HCT116 (cell line): ENCODE measurements around the gene ATP2B3. TPM values are rescaled to one million over a fixed set of nuclear protein-coding genes. Genes with fewer than 3 reads are reported as not detected.

ENCODE experiments used
- ATAC-seq: fragments of 200-7000 bp; cut with Tn5 transposase; 2 replicates; pipeline ENCODE4 v1.9.1; 2020; ENCODE audit warnings: mild to moderate bottlenecking, moderate library complexity
- BruUV-seq: library from RNA; stranded (reverse); fragments of 400-500 nt; replicated peaks from 2 replicates; lab custom pipeline; 2021; lab: Mats Ljungman, UMichigan
- CTCF ChIA-PET: fragments of 300-600 bp; sonication (Branson Sonifier 250); formaldehyde crosslinking; loops from one replicate; lab custom pipeline; 2021; ENCODE audit warnings: antibody characterized with exemption; lab: Charles Lee
- POLR2A ChIA-PET: fragments of 300-600, 350-600 bp; sonication (Branson Sonifier 250); formaldehyde crosslinking; loops from one replicate; lab custom pipeline; 2021; ENCODE audit warnings: antibody characterized with exemption; lab: Charles Lee
- RAD21 ChIA-PET, 2 experiments: fragments of 300-600 bp; sonication (Branson Sonifier 250); formaldehyde crosslinking; loops; one replicate each; lab custom pipeline; 2023; ENCODE audit warnings: low total read pairs in 2 of 2; ENCODE audit not compliant: uncharacterized antibody in 2 of 2, unreplicated experiment in 2 of 2, low non-redundant PET in 1 of 2; lab: Charles Lee
- DNase-seq: peaks from one replicate; pipeline ENCODE4 v3.0.0-alpha.2; 2010; ENCODE audit warnings: low read depth, low spot score
- H2AFZ ChIP-seq: fragments of 200-600 bp; shearing (Covaris generic), sonication (generic); 2 replicates; pipeline ENCODE4 v1.6.1; 2017; ENCODE audit warnings: low read depth, mixed run types, mixed read lengths, antibody characterized with exemption, low read length; ENCODE audit not compliant: poor library complexity, severe bottlenecking
- H3K27ac ChIP-seq: 2 replicates; pipeline ENCODE4 v1.5.1; 2012; ENCODE audit warnings: low read depth, low read length
- H3K27me3 ChIP-seq: fragments of 200-600 bp; sonication (generic); 2 replicates; pipeline ENCODE4 v1.6.1; 2016; ENCODE audit warnings: mixed run types, low read length, mixed read lengths; ENCODE audit not compliant: insufficient read depth
- H3K36me3 ChIP-seq, 2 experiments: fragments of 200-500 bp in 1 of 2; fragments of 200-600 bp in 1 of 2; sonication (Bioruptor generic) in 1 of 2; sonication (generic) in 1 of 2; 2 replicates each; pipeline versions ENCODE4 v1.5.1 to v1.6.1; 2014 to 2016; ENCODE audit warnings: low read length in 2 of 2, inconsistent platforms in 1 of 2, mixed read lengths in 1 of 2, mixed run types in 1 of 2; ENCODE audit not compliant: insufficient read depth in 2 of 2, control insufficient read depth in 1 of 2
- H3K4me1 ChIP-seq, 2 experiments: fragments of 200-600 bp in 1 of 2; sonication (generic) in 1 of 2; 2 replicates each; pipeline versions ENCODE4 v1.5.1 to v1.6.1; 2012 to 2017; ENCODE audit warnings: low read length in 2 of 2, inconsistent platforms in 1 of 2, mild to moderate bottlenecking in 1 of 2, mixed read lengths in 1 of 2, mixed run types in 1 of 2, moderate library complexity in 1 of 2; ENCODE audit not compliant: insufficient read depth in 2 of 2, control insufficient read depth in 1 of 2
- H3K4me2 ChIP-seq: fragments of 200-600 bp; sonication (generic); 2 replicates; pipeline ENCODE4 v1.6.1; 2017; ENCODE audit warnings: mixed run types, low read length, mixed read lengths
- H3K4me3 ChIP-seq, 2 experiments: fragments of 200-600 bp in 1 of 2; sonication (generic) in 1 of 2; replicated peaks in 1 of 2; 2 replicates each; pipeline ENCODE4 v1.5.1; 2011 to 2016; ENCODE audit warnings: low read length in 2 of 2, control low read depth in 1 of 2, low read depth in 1 of 2, mild to moderate bottlenecking in 1 of 2, mixed read lengths in 1 of 2, mixed run types in 1 of 2
- H3K79me2 ChIP-seq: fragments of 200-600 bp; sonication (generic); 2 replicates; pipeline ENCODE4 v1.6.1; 2017; ENCODE audit warnings: mild to moderate bottlenecking, mixed run types, low read length, moderate library complexity, mixed read lengths; ENCODE audit not compliant: insufficient read depth
- H3K9ac ChIP-seq: fragments of 200-600 bp; sonication (generic); 2 replicates; pipeline ENCODE4 v1.6.1; 2016; ENCODE audit warnings: low read length, mixed read lengths
- H3K9me2 ChIP-seq: fragments of 200-600 bp; sonication (generic), shearing (Covaris generic); 2 replicates; pipeline ENCODE4 v1.6.1; 2017; ENCODE audit warnings: mixed run types, mild to moderate bottlenecking, moderate library complexity; ENCODE audit not compliant: insufficient read depth
- H3K9me3 ChIP-seq, 2 experiments: fragments of 200-500 bp in 1 of 2; fragments of 200-600 bp in 1 of 2; sonication (Bioruptor generic) in 1 of 2; sonication (generic) in 1 of 2; 2 replicates each; pipeline ENCODE4 v1.6.1; 2014 to 2017; ENCODE audit warnings: low read length in 2 of 2, mixed read lengths in 2 of 2, inconsistent platforms in 1 of 2, low read depth in 1 of 2, mild to moderate bottlenecking in 1 of 2, mixed run types in 1 of 2, moderate library complexity in 1 of 2; ENCODE audit not compliant: control insufficient read depth in 1 of 2, insufficient read depth in 1 of 2
- H4K20me1 ChIP-seq: fragments of 200-600 bp; sonication (generic), shearing (Covaris generic); 2 replicates; pipeline ENCODE4 v1.6.1; 2017; ENCODE audit warnings: mixed run types, mild to moderate bottlenecking, moderate library complexity; ENCODE audit not compliant: insufficient read depth
- CBX3 ChIP-seq: IDR thresholded peaks from 2 replicates; pipeline ENCODE4 v1.6.1; 2012; ENCODE audit warnings: low read depth
- ELF1 ChIP-seq: IDR thresholded peaks from 2 replicates; pipeline ENCODE4 v1.6.1; 2012; ENCODE audit warnings: low read depth, borderline replicate concordance
- POLR2AphosphoS5 ChIP-seq: IDR thresholded peaks from 2 replicates; pipeline ENCODE4 v1.6.1; 2011; ENCODE audit warnings: mild to moderate bottlenecking, low read depth, low read length, moderate library complexity
- SP1 ChIP-seq: IDR thresholded peaks from 2 replicates; pipeline ENCODE4 v1.6.1; 2012; ENCODE audit warnings: low read depth
- TCF7L2 ChIP-seq: IDR thresholded peaks from 2 replicates; pipeline ENCODE4 v1.7.0; 2011; ENCODE audit warnings: borderline replicate concordance, inconsistent platforms; ENCODE audit not compliant: insufficient read depth, insufficient read length; ENCODE audit errors: extremely low read depth
- YY1 ChIP-seq: IDR thresholded peaks from 2 replicates; pipeline ENCODE4 v1.6.1; 2011; ENCODE audit warnings: low read length, low read depth, moderate library complexity, mild to moderate bottlenecking; ENCODE audit not compliant: insufficient replicate concordance; ENCODE audit errors: extremely low read depth
- intact Hi-C: fragments of 100-400 bp; cut with micrococcal nuclease; formaldehyde crosslinking; loops from 2 replicates; pipeline ENCODE4 v1.10.0; 2022
- total RNA-seq: library from RNA; stranded (reverse); gene quantifications from one replicate; pipeline ENCODE4 v1.2.1, GENCODE V29; 2021; ENCODE audit not compliant: unreplicated experiment
- TF ChIP-seq, protein P1 (sequence below): IDR thresholded peaks from 2 replicates; pipeline ENCODE4 v1.6.1; 2012
- TF ChIP-seq, protein P2 (sequence below), 3 experiments: fragments of 200-600 bp in 1 of 3; sonication (generic) in 1 of 3; IDR thresholded peaks in 2 of 3; conservative IDR thresholded peaks in 1 of 3; 2 replicates each; pipeline ENCODE4 v1.5.1; 2012 to 2017; ENCODE audit warnings: low read depth in 2 of 3, low read length in 2 of 3, antibody characterized with exemption in 1 of 3, borderline replicate concordance in 1 of 3, control low read depth in 1 of 3, mild to moderate bottlenecking in 1 of 3, mixed read lengths in 1 of 3, mixed run types in 1 of 3, moderate library complexity in 1 of 3; ENCODE audit not compliant: insufficient read depth in 1 of 3
- TF ChIP-seq, protein P3 (sequence below): IDR thresholded peaks from 2 replicates; pipeline ENCODE4 v1.6.1; 2012
- TF ChIP-seq, protein P4 (sequence below): IDR thresholded peaks from 2 replicates; pipeline ENCODE4 v1.6.1; 2012; ENCODE audit warnings: low read depth

ATP2B3 gene
- total RNA-seq, 1 experiment from 2014 or later: not detected

DNA sequence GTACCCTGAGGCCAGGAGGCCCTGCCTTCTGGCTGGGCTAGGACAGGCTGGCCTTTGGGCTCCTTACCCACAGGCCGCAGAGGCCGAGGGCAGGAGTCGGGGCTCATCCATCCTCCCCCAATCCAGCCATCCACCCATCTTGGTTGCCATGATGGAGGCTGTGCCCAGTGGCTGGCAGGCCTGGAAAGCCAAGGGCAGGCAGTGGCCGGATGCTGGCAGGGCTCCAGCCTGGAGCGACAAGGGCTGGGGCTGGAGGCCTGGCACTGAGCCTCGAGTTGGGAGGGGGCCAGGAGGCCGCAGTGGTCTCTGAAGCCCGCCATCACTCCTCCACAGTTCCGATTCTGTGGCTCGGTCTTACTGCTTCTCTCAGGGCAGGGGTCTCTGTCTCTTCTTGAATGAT, 31.3 kb upstream of the ATP2B3 start:
- BruUV-seq: no TSS peak
- POLR2A ChIA-PET: no interaction called here
- no peaks in the 10 kb centered on the region for H3K9me3 ChIP-seq
- intact Hi-C loops: no loop called here
- no peaks in the 10 kb centered on the region for H3K4me1 ChIP-seq
- H3K9me2 ChIP-seq: no peaks in the 10 kb centered on the region
- H3K9ac ChIP-seq: no peak overlapping the region
- no peak overlapping the region for H3K4me2 ChIP-seq
- no peak for DNase-seq
- H3K79me2 ChIP-seq: no peaks in the 10 kb centered on the region
- no peaks in the 10 kb centered on the region for H3K36me3 ChIP-seq
- no peak for TF ChIP-seq POLR2AphosphoS5
- TF ChIP-seq, protein P1, sequence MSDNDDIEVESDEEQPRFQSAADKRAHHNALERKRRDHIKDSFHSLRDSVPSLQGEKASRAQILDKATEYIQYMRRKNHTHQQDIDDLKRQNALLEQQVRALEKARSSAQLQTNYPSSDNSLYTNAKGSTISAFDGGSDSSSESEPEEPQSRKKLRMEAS: no peak
- TF ChIP-seq, protein P2, sequence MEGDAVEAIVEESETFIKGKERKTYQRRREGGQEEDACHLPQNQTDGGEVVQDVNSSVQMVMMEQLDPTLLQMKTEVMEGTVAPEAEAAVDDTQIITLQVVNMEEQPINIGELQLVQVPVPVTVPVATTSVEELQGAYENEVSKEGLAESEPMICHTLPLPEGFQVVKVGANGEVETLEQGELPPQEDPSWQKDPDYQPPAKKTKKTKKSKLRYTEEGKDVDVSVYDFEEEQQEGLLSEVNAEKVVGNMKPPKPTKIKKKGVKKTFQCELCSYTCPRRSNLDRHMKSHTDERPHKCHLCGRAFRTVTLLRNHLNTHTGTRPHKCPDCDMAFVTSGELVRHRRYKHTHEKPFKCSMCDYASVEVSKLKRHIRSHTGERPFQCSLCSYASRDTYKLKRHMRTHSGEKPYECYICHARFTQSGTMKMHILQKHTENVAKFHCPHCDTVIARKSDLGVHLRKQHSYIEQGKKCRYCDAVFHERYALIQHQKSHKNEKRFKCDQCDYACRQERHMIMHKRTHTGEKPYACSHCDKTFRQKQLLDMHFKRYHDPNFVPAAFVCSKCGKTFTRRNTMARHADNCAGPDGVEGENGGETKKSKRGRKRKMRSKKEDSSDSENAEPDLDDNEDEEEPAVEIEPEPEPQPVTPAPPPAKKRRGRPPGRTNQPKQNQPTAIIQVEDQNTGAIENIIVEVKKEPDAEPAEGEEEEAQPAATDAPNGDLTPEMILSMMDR (IDR thresholded peaks at IDR 0.05 in 2 of 3, conservative IDR thresholded peaks at IDR 0.05 in 1 of 3; ENCODE audit: borderline replicate concordance in 1 of 3, insufficient read depth in 1 of 3, low read depth in 2 of 3, low read length in 2 of 3): no peak
- no peak for TF ChIP-seq SP1
- TF ChIP-seq, protein P3, sequence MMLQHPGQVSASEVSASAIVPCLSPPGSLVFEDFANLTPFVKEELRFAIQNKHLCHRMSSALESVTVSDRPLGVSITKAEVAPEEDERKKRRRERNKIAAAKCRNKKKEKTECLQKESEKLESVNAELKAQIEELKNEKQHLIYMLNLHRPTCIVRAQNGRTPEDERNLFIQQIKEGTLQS: no peak
- TF ChIP-seq YY1: no peak
- no peak for TF ChIP-seq CBX3
- no peak overlapping the region for H3K4me3 ChIP-seq
- no peak overlapping the region for H3K27ac ChIP-seq
- RAD21 ChIA-PET: no interaction called here
- CTCF ChIA-PET: no interaction called here
- no peaks in the 10 kb centered on the region for H3K27me3 ChIP-seq
- H2AFZ ChIP-seq: no peak overlapping the region
- no peak for ATAC-seq
- H4K20me1 ChIP-seq: no peaks in the 10 kb centered on the region

DNA sequence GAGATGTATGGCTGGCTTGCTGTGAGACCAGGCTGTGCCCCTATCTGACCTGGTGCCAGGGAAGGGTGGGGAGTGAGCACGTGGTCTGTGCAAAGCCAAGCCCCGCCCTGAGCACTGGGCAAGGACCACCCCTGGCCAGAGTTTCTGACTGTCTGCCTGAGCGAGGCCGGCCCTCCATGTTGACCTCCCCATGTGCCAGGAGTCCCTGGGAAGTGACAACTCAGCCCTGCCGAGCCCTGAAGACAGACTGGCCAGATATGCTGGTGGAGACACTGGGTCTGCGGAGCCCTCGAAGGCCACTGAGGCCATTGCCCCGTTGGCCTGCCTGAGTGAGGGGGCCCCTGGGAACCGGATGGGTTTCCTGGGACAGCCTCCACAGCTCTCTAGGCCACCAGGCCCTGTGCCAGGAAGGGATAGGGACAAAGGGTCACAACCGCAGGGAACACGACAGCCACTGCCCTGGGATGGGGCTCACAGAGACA, 29.8 kb upstream of the ATP2B3 start:
- Histone ChIP-seq H3K79me2 (no peaks in the 10 kb centered on the region), H3K27me3 (no peaks in the 10 kb centered on the region), H3K4me3 (no peak overlapping the region), H3K4me2 (no peak overlapping the region), H4K20me1 (no peaks in the 10 kb centered on the region), H3K27ac (no peak overlapping the region), H3K9ac (no peak overlapping the region), H3K4me1 (no peaks in the 10 kb centered on the region), H2AFZ (no peak overlapping the region), H3K9me3 (no peaks in the 10 kb centered on the region), H3K9me2 (no peaks in the 10 kb centered on the region), H3K36me3 (no peaks in the 10 kb centered on the region)
- intact Hi-C loops: no loop called here
- BruUV-seq: no TSS peak
- no peak for ATAC-seq
- CTCF ChIA-PET: no interaction called here
- POLR2A ChIA-PET: no interaction called here
- RAD21 ChIA-PET: no interaction called here
- no peak for DNase-seq
- TF ChIP-seq TCF7L2 (no peak), CBX3 (no peak), ELF1 (no peak), SP1 (no peak)
- TF ChIP-seq, protein P2 (IDR thresholded peaks at IDR 0.05 in 2 of 3, conservative IDR thresholded peaks at IDR 0.05 in 1 of 3; ENCODE audit: borderline replicate concordance in 1 of 3, insufficient read depth in 1 of 3, low read depth in 2 of 3, low read length in 2 of 3): no peak
- TF ChIP-seq, protein P4, sequence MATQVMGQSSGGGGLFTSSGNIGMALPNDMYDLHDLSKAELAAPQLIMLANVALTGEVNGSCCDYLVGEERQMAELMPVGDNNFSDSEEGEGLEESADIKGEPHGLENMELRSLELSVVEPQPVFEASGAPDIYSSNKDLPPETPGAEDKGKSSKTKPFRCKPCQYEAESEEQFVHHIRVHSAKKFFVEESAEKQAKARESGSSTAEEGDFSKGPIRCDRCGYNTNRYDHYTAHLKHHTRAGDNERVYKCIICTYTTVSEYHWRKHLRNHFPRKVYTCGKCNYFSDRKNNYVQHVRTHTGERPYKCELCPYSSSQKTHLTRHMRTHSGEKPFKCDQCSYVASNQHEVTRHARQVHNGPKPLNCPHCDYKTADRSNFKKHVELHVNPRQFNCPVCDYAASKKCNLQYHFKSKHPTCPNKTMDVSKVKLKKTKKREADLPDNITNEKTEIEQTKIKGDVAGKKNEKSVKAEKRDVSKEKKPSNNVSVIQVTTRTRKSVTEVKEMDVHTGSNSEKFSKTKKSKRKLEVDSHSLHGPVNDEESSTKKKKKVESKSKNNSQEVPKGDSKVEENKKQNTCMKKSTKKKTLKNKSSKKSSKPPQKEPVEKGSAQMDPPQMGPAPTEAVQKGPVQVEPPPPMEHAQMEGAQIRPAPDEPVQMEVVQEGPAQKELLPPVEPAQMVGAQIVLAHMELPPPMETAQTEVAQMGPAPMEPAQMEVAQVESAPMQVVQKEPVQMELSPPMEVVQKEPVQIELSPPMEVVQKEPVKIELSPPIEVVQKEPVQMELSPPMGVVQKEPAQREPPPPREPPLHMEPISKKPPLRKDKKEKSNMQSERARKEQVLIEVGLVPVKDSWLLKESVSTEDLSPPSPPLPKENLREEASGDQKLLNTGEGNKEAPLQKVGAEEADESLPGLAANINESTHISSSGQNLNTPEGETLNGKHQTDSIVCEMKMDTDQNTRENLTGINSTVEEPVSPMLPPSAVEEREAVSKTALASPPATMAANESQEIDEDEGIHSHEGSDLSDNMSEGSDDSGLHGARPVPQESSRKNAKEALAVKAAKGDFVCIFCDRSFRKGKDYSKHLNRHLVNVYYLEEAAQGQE: no peak
